Measurements from ENCODE around the gene VWA1. TPM values are rescaled to one million over a fixed set of nuclear protein-coding genes. Genes with fewer than 3 reads are reported as not detected.

Gene VWA1
- total RNA-seq, 4 donors from 2014 or later = 142 to 261 (median 161) TPM

GRCh38 chr1:1391225-1391624 lies 44.3 kb upstream of the VWA1 start:
- Histone ChIP-seq H3K4me1 (peaks cover 0 to 4% (median 0%) of the 10 kb centered on the region in 4 donors), H3K9me3 (no peaks in the 10 kb centered on the region), H3K36me3 (peaks cover 8 to 100% (median 77%) of the 10 kb centered on the region in 3 donors), H3K4me3 (no peak overlapping the region), H3K27me3 (no peaks in the 10 kb centered on the region), H3K27ac (no peak overlapping the region)
- 79 to 87% methylated on average over 12 of the region's 12 CpGs for WGBS, 2 donors
- TF ChIP-seq EP300 (IDR thresholded peaks at IDR 0.05) (no peak), POLR2A (IDR thresholded peaks at IDR 0.05) (no peak)
- TF ChIP-seq, protein P1, sequence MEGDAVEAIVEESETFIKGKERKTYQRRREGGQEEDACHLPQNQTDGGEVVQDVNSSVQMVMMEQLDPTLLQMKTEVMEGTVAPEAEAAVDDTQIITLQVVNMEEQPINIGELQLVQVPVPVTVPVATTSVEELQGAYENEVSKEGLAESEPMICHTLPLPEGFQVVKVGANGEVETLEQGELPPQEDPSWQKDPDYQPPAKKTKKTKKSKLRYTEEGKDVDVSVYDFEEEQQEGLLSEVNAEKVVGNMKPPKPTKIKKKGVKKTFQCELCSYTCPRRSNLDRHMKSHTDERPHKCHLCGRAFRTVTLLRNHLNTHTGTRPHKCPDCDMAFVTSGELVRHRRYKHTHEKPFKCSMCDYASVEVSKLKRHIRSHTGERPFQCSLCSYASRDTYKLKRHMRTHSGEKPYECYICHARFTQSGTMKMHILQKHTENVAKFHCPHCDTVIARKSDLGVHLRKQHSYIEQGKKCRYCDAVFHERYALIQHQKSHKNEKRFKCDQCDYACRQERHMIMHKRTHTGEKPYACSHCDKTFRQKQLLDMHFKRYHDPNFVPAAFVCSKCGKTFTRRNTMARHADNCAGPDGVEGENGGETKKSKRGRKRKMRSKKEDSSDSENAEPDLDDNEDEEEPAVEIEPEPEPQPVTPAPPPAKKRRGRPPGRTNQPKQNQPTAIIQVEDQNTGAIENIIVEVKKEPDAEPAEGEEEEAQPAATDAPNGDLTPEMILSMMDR (IDR thresholded peaks at IDR 0.05) = no peak
- no peak for DNase-seq (ENCODE audit: low spot score in 2 of 2)

DNA sequence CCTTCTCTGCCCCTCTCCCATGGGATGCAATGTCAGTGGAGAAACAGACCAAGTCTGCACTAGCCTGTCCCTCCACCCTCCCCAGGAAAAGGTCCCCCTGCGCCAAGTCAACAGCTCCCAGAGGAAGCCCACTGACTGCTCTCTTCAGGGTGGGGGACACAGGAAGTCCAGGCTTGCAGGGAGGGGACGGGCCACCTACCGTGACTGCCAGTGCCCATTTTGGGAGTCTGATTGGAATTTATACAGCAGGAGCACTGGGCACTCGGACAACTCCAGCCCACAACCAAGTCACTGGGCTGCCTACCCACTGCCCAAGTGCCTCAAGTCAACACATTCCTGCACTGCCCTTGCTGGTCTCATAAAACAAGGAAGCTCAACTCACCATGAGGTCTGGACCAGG lies 42.5 kb upstream of the VWA1 start:
- no peak for DNase-seq (ENCODE audit: low spot score in 2 of 2)
- Histone ChIP-seq H3K27me3 (no peaks in the 10 kb centered on the region), H3K4me1 (peaks cover 0 to 16% (median 4%) of the 10 kb centered on the region in 4 donors), H3K36me3 (peaks cover 4 to 100% (median 63%) of the 10 kb centered on the region in 3 donors), H3K4me3 (no peak overlapping the region), H3K27ac (no peak overlapping the region), H3K9me3 (no peaks in the 10 kb centered on the region)
- WGBS, 2 donors = 88 to 90% methylated on average over 2 to 4 of the region's 4 CpGs
- TF ChIP-seq, protein P1 (IDR thresholded peaks at IDR 0.05) = no peak

- Histone ChIP-seq H3K9me3 (no peaks in the 10 kb centered on the region), H3K27ac (no peak overlapping the region), H3K27me3 (no peaks in the 10 kb centered on the region), H3K4me3 (no peak overlapping the region), H3K4me1 (peaks cover 0 to 20% (median 8%) of the 10 kb centered on the region in 4 donors), H3K36me3 (peaks cover 4 to 99% (median 59%) of the 10 kb centered on the region in 3 donors)
- no peak for DNase-seq (ENCODE audit: low spot score in 2 of 2)
- 89 to 90% methylated on average over 9 to 10 of the region's 11 CpGs for WGBS, 2 donors
- TF ChIP-seq POLR2A (IDR thresholded peaks at IDR 0.05) (no peak), EP300 (IDR thresholded peaks at IDR 0.05) (no peak)
- TF ChIP-seq, protein P1 (IDR thresholded peaks at IDR 0.05) = no peak
Measured at GRCh38 chr1:1393428-1393827, 42.1 kb upstream of the VWA1 start.

DNA sequence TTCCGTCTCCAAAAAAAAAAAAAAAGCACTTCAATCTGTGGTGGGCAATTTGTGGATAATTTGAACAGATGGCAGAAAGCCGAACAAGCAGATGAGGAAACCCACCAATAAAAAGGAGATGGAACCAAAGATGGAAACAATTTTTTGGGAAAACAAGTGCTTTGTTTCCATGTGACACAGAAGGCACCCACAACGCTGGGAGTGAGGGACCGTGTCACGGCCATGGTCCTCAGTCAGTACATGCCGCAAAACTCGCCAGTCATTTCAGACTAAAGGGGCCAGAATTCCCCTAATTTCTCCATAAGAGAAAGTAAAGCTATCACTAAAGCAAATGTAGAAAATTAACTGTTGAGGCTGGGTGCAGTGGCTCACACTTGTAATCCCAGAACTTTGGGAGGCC lies 41.4 kb upstream of the VWA1 start:
- Histone ChIP-seq H3K27me3 (no peaks in the 10 kb centered on the region), H3K9me3 (no peaks in the 10 kb centered on the region), H3K4me1 (peaks cover 0 to 21% (median 8%) of the 10 kb centered on the region in 4 donors), H3K27ac (no peak overlapping the region), H3K4me3 (no peak overlapping the region), H3K36me3 (peaks cover 4 to 92% (median 54%) of the 10 kb centered on the region in 3 donors)
- 92 to 94% methylated on average over 7 of the region's 7 CpGs for WGBS, 2 donors
- DNase-seq (ENCODE audit: low spot score in 2 of 2) = no peak
- no peak for TF ChIP-seq POLR2A (IDR thresholded peaks at IDR 0.05)
- TF ChIP-seq EP300 (IDR thresholded peaks at IDR 0.05) = no peak
- TF ChIP-seq, protein P1 (IDR thresholded peaks at IDR 0.05) = no peak

- no peak for DNase-seq (ENCODE audit: low spot score in 2 of 2)
- TF ChIP-seq POLR2A (IDR thresholded peaks at IDR 0.05) = no peak
- TF ChIP-seq, protein P1 (IDR thresholded peaks at IDR 0.05) = no peak
- TF ChIP-seq EP300 (IDR thresholded peaks at IDR 0.05) = no peak
- Histone ChIP-seq H3K9me3 (no peaks in the 10 kb centered on the region), H3K4me1 (peaks cover 0 to 28% (median 12%) of the 10 kb centered on the region in 4 donors), H3K36me3 (peaks cover 2 to 82% (median 43%) of the 10 kb centered on the region in 3 donors), H3K4me3 (no peak overlapping the region), H3K27ac (no peak overlapping the region), H3K27me3 (no peaks in the 10 kb centered on the region)
- WGBS, 2 donors = 85 to 87% methylated on average over 11 of the region's 11 CpGs
Measured at GRCh38 chr1:1395166-1395565, 40.3 kb upstream of the VWA1 start.

Data from tibial nerve (tissue), 4 donors.